ENCODE measurements around the gene RILPL2.

GRCh38 chr12:123427036-123427769, 9.3 kb downstream of the RILPL2 start:
- TF ChIP-seq CTCF (IDR thresholded peaks at IDR 0.05) (no peak), POLR2A (IDR thresholded peaks at IDR 0.05) (no peak)
